AG04449 (cell line): ENCODE measurements around the gene CYFIP2.

Experiments used
- CTCF ChIA-PET: fragments of 350-600 bp; formaldehyde crosslinking; extraction: SDS; loops from one replicate; lab custom pipeline; 2021; ENCODE audit warnings: antibody characterized with exemption; lab: Yijun Ruan, JAX
- POLR2A ChIA-PET: fragments of 400-600, 350-600 bp; formaldehyde crosslinking; extraction: SDS; loops from one replicate; lab custom pipeline; 2020; ENCODE audit warnings: antibody characterized with exemption, inconsistent platforms; lab: Yijun Ruan, JAX
- DNase-seq: peaks from one replicate; pipeline ENCODE4 v3.0.0-alpha.2; 2010; ENCODE audit warnings: low read depth, low spot score
- H3K4me3 ChIP-seq: 2 replicates; pipeline ENCODE4 v1.5.1; 2011; ENCODE audit warnings: low read depth, mild to moderate bottlenecking, control low read depth, low read length
- CTCF ChIP-seq: IDR thresholded peaks from one replicate; pipeline ENCODE4 v1.5.1; 2011; ENCODE audit warnings: mild to moderate bottlenecking, moderate library complexity, low read length, control low read depth, inconsistent platforms; ENCODE audit not compliant: insufficient read depth; ENCODE audit errors: missing control alignments

Gene CYFIP2

GRCh38 chr5:157322581-157322980 is 56.7 kb downstream of the CYFIP2 start:
- ChIA-PET POLR2A (no interaction called here), CTCF (interaction anchor here (9.4 to 11.6 kb wide), 3 partner anchors 6 to 152 kb away, joined by 98 to 272 read pairs (median 140); no protein-coding TSS in a partner anchor)
- no peak overlapping the region for H3K4me3 ChIP-seq
- no peak for TF ChIP-seq CTCF
- no peak for DNase-seq

- ChIA-PET CTCF (interaction anchor here (1.1 to 11.6 kb wide), 6 partner anchors 6 to 423 kb away, joined by 3 to 272 read pairs (median 119); partner anchors contain the start of gene LSM11), POLR2A (no interaction called here)
- peak; percentile 16 for TF ChIP-seq CTCF
- no peak for DNase-seq
- H3K4me3 ChIP-seq = no peak overlapping the region
Observed at GRCh38 chr5:157323107-157323706, 57.3 kb downstream of the CYFIP2 start.

GRCh38 chr5:157324237-157324636 is 58.3 kb downstream of the CYFIP2 start:
- H3K4me3 ChIP-seq = no peak overlapping the region
- no peak for DNase-seq
- peak; percentile 15 for TF ChIP-seq CTCF
- CTCF ChIA-PET = interaction anchor here (1.0 to 11.6 kb wide), 9 partner anchors 7 to 422 kb away, joined by 3 to 272 read pairs (median 77); partner anchors contain the start of gene LSM11
- POLR2A ChIA-PET = no interaction called here

- TF ChIP-seq CTCF = no peak
- ChIA-PET CTCF (interaction anchor here (0.6 to 11.6 kb wide), 18 partner anchors 10 to 419 kb away, joined by 3 to 272 read pairs (median 8); partner anchors contain the start of gene LSM11), POLR2A (interaction anchor here (0.6 kb wide), 2 partner anchors 150 to 176 kb away, joined by 3 read pairs; no protein-coding TSS in a partner anchor)
- no peak for DNase-seq
- H3K4me3 ChIP-seq = no peak overlapping the region
Observed at GRCh38 chr5:157326440-157327005, 60.6 kb downstream of the CYFIP2 start.

GRCh38 chr5:157327771-157328170 is 61.8 kb downstream of the CYFIP2 start:
- no peak overlapping the region for H3K4me3 ChIP-seq
- DNase-seq = no peak
- ChIA-PET CTCF (interaction anchor here (0.7 to 11.6 kb wide), 36 partner anchors 11 to 1800 kb away, joined by 3 to 272 read pairs (median 5); partner anchors contain the start of genes LSM11 and THG1L), POLR2A (interaction anchor here (0.6 kb wide), 1 partner anchor 144 kb away, joined by 3 read pairs; no protein-coding TSS in a partner anchor)
- no peak for TF ChIP-seq CTCF
